T-helper 1 cell treated with Interleukin-12 subunit alpha and Interleukin-12 subunit beta and Interleukin-4 antibody, amounts not matched to agents 30 μg/mL and 1 μg/mL, for 36 hours (primary cell): ENCODE data around the gene ARHGAP45.

Experiments
- H3K27ac Mint-ChIP-seq: one replicate; pipeline ENCODE4 v1.8.0; 2021; ENCODE audit warnings: mild to moderate bottlenecking, mixed read lengths
- H3K27me3 Mint-ChIP-seq: one replicate; pipeline ENCODE4 v1.8.0; 2021; ENCODE audit warnings: low read depth, mixed read lengths
- H3K36me3 Mint-ChIP-seq: one replicate; pipeline ENCODE4 v1.8.0; 2021; ENCODE audit warnings: low read depth, mixed read lengths
- H3K4me1 Mint-ChIP-seq: one replicate; pipeline ENCODE4 v1.8.0; 2021; ENCODE audit warnings: low read depth, mixed read lengths
- H3K4me3 Mint-ChIP-seq: one replicate; pipeline ENCODE4 v1.8.0; 2021; ENCODE audit warnings: mild to moderate bottlenecking, moderate library complexity, mixed read lengths
- H3K9me3 Mint-ChIP-seq: one replicate; pipeline ENCODE4 v1.8.0; 2021; ENCODE audit warnings: mixed read lengths

The ARHGAP45 gene

GRCh38 chr19:1103708-1104310 lies 36.8 kb downstream of the ARHGAP45 start, which contains the start of gene GPX4:
GPX4 (plus strand) TSS chr19:1103994; CDS start chr19:1104044, 50 bp downstream.
- Mint-ChIP-seq H3K27ac (peak within 1 kb of the TSS; percentile 59), H3K9me3 (peaks cover 6% of the 10 kb centered on the region), H3K4me1 (peaks cover 28% of the 10 kb centered on the region), H3K4me3 (peak within 1 kb of the TSS; percentile 67), H3K36me3 (peaks cover 14% of the 10 kb centered on the region), H3K27me3 (no peaks in the 10 kb centered on the region)

GRCh38 chr19:1104311-1105007 lies 37.5 kb downstream of the ARHGAP45 start:
- Mint-ChIP-seq H3K27ac (no peak overlapping the region), H3K36me3 (peaks cover 11% of the 10 kb centered on the region), H3K9me3 (peaks cover 6% of the 10 kb centered on the region), H3K4me1 (peaks cover 24% of the 10 kb centered on the region), H3K4me3 (peak overlapping the region; percentile 67), H3K27me3 (no peaks in the 10 kb centered on the region)

- Mint-ChIP-seq H3K27me3 (no peaks in the 10 kb centered on the region), H3K36me3 (peaks cover 7% of the 10 kb centered on the region), H3K9me3 (no peaks in the 10 kb centered on the region), H3K4me3 (peak overlapping the region; percentile 67), H3K4me1 (peaks cover 19% of the 10 kb centered on the region), H3K27ac (no peak overlapping the region)
Observed at GRCh38 chr19:1105008-1105872, 38.3 kb downstream of the ARHGAP45 start.

GRCh38 chr19:1105873-1106840 lies 39.2 kb downstream of the ARHGAP45 start:
- Mint-ChIP-seq H3K36me3 (peaks cover 7% of the 10 kb centered on the region), H3K27ac (no peak overlapping the region), H3K27me3 (no peaks in the 10 kb centered on the region), H3K9me3 (no peaks in the 10 kb centered on the region), H3K4me1 (peaks cover 17% of the 10 kb centered on the region), H3K4me3 (peak overlapping the region; percentile 50)

- peak overlapping the region; percentile 41 for H3K27ac Mint-ChIP-seq
- H3K9me3 Mint-ChIP-seq = no peaks in the 10 kb centered on the region
- peak overlapping the region; percentile 37 for H3K4me3 Mint-ChIP-seq
- H3K27me3 Mint-ChIP-seq = no peaks in the 10 kb centered on the region
- peaks cover 9% of the 10 kb centered on the region for H3K4me1 Mint-ChIP-seq
- peaks cover 7% of the 10 kb centered on the region for H3K36me3 Mint-ChIP-seq
Observed at GRCh38 chr19:1106841-1107660, 40.1 kb downstream of the ARHGAP45 start.

- H3K4me1 Mint-ChIP-seq = peaks cover 6% of the 10 kb centered on the region
- H3K9me3 Mint-ChIP-seq = no peaks in the 10 kb centered on the region
- H3K4me3 Mint-ChIP-seq = no peak overlapping the region
- H3K27ac Mint-ChIP-seq = no peak overlapping the region
- H3K27me3 Mint-ChIP-seq = no peaks in the 10 kb centered on the region
- peaks cover 8% of the 10 kb centered on the region for H3K36me3 Mint-ChIP-seq
Observed at GRCh38 chr19:1107661-1108261, 40.8 kb downstream of the ARHGAP45 start.

GRCh38 chr19:1108291-1109031 lies 41.5 kb downstream of the ARHGAP45 start:
- Mint-ChIP-seq H3K27me3 (no peaks in the 10 kb centered on the region), H3K27ac (no peak overlapping the region), H3K36me3 (peaks cover 8% of the 10 kb centered on the region), H3K9me3 (no peaks in the 10 kb centered on the region), H3K4me3 (no peak overlapping the region), H3K4me1 (peaks cover 3% of the 10 kb centered on the region)

- no peak overlapping the region for H3K4me3 Mint-ChIP-seq
- H3K9me3 Mint-ChIP-seq = no peaks in the 10 kb centered on the region
- H3K4me1 Mint-ChIP-seq = peaks cover 2% of the 10 kb centered on the region
- no peaks in the 10 kb centered on the region for H3K27me3 Mint-ChIP-seq
- peaks cover 8% of the 10 kb centered on the region for H3K36me3 Mint-ChIP-seq
- no peak overlapping the region for H3K27ac Mint-ChIP-seq
Observed at GRCh38 chr19:1109032-1109551, 42.1 kb downstream of the ARHGAP45 start.

GRCh38 chr19:1109697-1110671 lies 43.0 kb downstream of the ARHGAP45 start:
- no peak overlapping the region for H3K27ac Mint-ChIP-seq
- no peaks in the 10 kb centered on the region for H3K27me3 Mint-ChIP-seq
- H3K4me3 Mint-ChIP-seq = no peak overlapping the region
- H3K36me3 Mint-ChIP-seq = peaks cover 8% of the 10 kb centered on the region
- peaks cover 2% of the 10 kb centered on the region for H3K4me1 Mint-ChIP-seq
- no peaks in the 10 kb centered on the region for H3K9me3 Mint-ChIP-seq

GRCh38 chr19:1110809-1111640 lies 44.1 kb downstream of the ARHGAP45 start:
- Mint-ChIP-seq H3K27me3 (no peaks in the 10 kb centered on the region), H3K4me1 (peaks cover under 1% of the 10 kb centered on the region), H3K4me3 (no peak overlapping the region), H3K27ac (no peak overlapping the region), H3K36me3 (peaks cover 7% of the 10 kb centered on the region), H3K9me3 (no peaks in the 10 kb centered on the region)
